Germinal center (tissue), 1 donor: ENCODE results near the gene CTU1.

Experiments used
- DNase-seq: peaks from one replicate; pipeline ENCODE4 v3.0.0; 2012; ENCODE audit warnings: mixed read lengths, low spot score

Gene CTU1

GRCh38 chr19:51082611-51083010, 25.6 kb downstream of the CTU1 start, which contains the start of gene KLK14:
Gene KLK14 (minus strand): TSS chr19:51082887. CDS start chr19:51082614, 273 bp downstream.
- no peak for DNase-seq

GRCh38 chr19:51081476-51081875, 26.7 kb downstream of the CTU1 start:
- DNase-seq: no peak

- no peak for DNase-seq
Observed at GRCh38 chr19:51079481-51080110, 28.6 kb downstream of the CTU1 start.

- DNase-seq: no peak
Observed at GRCh38 chr19:51078731-51079130, 29.5 kb downstream of the CTU1 start.

GRCh38 chr19:51078104-51078503, 30.1 kb downstream of the CTU1 start:
- DNase-seq: no peak

GRCh38 chr19:51076631-51077213, 31.5 kb downstream of the CTU1 start:
- DNase-seq: no peak

- no peak for DNase-seq
Observed at GRCh38 chr19:51075998-51076397, 32.2 kb downstream of the CTU1 start.

GRCh38 chr19:51071095-51071405, 37.2 kb downstream of the CTU1 start:
- DNase-seq: no peak

- no peak for DNase-seq
Observed at GRCh38 chr19:51070334-51071094, 37.7 kb downstream of the CTU1 start.

- no peak for DNase-seq
Observed at GRCh38 chr19:51066393-51067186, 41.6 kb downstream of the CTU1 start.

- no peak for DNase-seq
Observed at GRCh38 chr19:51065221-51065960, 42.8 kb downstream of the CTU1 start.

GRCh38 chr19:51064534-51065220, 43.5 kb downstream of the CTU1 start, which contains the start of gene KLK13:
Gene KLK13 (minus strand): TSS chr19:51065092. CDS start chr19:51065067, 25 bp downstream.
- no peak for DNase-seq

GRCh38 chr19:51063664-51064063, 44.5 kb downstream of the CTU1 start:
- no peak for DNase-seq

- no peak for DNase-seq
Observed at GRCh38 chr19:51060973-51061372, 47.2 kb downstream of the CTU1 start.

- no peak for DNase-seq
Observed at GRCh38 chr19:51060336-51060735, 47.9 kb downstream of the CTU1 start.

- DNase-seq: no peak
Observed at GRCh38 chr19:51059715-51060114, 48.5 kb downstream of the CTU1 start.

- DNase-seq: no peak
Observed at GRCh38 chr19:51055866-51056265, 52.3 kb downstream of the CTU1 start.
